GM18520 (cell line): ENCODE data around the gene CAPN5.

Experiments used
- ATAC-seq: cut with Tn5 transposase; IDR thresholded peaks from one replicate; pipeline ENCODE4 v1.9.1; 2021; ENCODE audit not compliant: unreplicated experiment

CAPN5 gene

DNA sequence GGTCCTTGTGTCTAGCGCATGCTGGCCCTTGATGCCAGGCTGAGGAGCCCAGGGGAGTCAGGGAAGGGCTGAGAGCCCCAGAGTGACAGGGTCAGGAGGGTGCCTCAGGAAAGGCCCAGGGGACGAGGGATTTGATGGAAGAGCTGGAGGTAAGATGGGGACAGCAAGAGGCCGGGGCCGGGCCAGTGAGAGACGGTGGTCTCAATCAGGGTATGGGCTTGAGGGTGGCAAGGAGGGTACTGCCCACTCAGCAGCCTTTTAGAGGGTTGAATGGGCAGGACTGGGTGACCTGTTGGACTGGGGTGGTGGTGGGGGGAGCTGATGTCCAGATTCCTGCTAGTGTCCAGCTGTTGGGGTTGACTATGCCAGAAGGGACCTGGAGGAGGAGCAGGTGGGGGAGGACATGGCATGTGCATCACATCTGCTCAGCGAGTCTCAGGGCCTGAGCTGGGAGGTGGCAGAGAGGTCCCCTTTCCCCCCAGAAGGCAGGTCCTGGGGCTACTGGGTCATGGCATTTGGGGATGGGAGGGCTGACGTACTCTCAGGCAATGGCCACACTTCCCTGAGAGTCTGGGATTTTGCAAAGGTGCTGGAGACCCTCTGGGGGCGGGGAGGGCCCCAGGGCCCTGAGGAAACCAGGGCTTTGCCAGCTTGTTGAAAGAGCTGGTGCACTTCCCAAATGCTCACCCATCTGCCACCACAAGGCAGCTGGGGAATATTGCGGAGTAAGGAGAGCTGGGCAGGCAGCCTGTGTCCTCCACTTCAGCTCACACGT, 79.7 kb downstream of the CAPN5 start:
- ATAC-seq, result no peak

DNA sequence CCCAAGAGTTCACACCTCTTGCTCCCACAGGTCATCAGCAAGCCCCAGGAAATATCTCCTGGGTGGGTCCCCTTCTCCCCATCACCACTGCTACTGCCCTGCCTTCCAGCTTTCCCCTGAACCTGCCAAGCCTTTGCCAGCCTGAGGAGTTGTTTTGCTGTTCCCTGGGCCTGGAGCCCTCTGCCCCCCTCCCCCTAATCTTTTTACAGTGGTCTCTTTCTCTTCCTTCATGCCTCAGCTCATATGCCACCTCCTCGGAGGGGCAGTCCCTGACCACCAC, 80.2 kb downstream of the CAPN5 start:
- no peak for ATAC-seq

GRCh38 chr11:77147668-77148321, 81.0 kb downstream of the CAPN5 start:
- no peak for ATAC-seq

DNA sequence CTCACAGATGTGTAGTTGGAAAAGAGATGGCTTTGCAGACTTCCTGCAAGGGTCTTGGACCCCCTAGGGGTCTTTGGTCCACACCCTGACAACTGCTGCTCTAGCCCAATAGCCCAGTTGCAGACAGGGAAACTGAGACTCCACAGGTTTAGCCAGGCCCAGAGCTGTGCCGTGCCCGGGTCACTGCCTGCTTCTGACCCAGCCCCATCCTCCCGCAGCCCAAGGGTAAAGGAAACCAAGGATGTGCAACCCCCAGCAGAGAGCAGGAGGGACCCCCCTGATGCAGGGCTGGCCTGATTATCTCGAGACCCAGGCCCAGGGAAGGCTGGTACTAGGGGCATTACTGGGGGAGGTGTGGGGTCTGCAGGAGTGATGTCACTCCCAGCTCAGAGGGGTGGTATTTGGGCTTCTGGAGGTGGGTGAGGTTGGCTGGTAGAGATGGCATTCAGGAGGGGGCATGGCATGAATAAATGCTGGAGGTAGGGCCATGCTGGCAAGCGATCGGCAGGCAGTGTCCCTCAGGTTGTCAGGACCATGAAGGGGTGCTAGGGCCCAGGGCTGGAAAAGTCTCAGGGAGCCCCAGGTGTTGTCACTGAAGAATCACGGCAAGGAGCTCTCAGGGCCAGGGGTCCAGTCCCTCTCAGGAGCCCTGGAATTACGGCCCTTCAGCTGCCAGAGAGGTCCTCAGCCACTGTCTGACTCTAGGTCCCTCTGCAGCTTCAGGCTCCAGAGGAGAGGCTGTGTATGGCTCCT, 82.4 kb downstream of the CAPN5 start:
- no peak for ATAC-seq

DNA sequence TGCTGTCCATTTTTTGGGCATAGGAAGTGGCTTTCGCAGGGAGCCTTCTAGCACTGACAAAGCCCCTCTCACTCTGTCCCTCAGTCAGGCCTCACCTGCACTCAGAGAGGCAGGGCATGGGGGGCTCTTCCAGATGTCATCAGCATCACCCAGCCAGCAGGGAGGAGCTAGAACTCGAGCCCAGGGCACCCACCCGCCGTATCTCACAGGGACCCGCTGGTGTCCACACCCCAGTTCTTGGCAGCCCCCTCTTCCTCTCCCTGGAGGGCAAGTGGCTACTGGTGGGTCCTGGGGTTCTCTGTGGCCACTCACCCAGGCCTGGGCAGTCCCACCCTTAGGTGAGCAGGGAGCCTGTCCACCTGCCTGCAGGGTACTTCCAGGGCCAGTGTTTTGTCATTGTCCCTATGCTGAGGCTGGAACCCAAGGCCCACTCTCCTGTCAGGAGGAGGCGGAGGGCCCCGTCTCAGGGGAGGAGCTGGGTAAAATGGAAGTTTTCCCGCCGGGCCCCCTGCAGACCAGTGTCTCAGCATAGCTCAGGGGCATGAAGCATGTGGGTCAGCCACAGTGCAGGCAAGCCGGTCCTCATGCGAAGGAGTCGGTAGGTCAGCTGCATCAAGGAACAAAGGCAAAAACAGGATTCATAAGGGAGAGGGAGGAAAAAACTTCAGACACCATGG, 83.1 kb downstream of the CAPN5 start:
- no peak for ATAC-seq

DNA sequence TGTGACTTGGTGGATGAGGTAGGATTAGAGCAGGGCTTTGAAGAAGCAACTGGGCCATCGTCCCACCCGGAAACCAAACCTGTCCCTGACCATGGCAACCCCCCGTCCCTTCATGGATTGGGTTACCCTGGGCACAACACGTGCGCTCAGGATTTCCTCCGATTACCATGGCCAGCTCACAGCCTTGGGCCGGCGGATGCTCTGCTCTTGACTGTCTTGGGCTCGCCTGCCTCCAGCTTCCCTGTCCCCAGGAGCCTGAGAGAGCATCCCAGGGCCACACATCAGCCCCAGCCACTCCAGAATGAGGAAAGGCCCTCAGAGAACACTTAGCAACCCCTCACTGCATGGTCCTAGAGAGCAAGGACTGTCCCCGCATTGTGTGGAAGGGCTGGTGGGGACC, 84.1 kb downstream of the CAPN5 start:
- no peak for ATAC-seq

GRCh38 chr11:77151804-77152509, 85.2 kb downstream of the CAPN5 start:
- no peak for ATAC-seq

DNA sequence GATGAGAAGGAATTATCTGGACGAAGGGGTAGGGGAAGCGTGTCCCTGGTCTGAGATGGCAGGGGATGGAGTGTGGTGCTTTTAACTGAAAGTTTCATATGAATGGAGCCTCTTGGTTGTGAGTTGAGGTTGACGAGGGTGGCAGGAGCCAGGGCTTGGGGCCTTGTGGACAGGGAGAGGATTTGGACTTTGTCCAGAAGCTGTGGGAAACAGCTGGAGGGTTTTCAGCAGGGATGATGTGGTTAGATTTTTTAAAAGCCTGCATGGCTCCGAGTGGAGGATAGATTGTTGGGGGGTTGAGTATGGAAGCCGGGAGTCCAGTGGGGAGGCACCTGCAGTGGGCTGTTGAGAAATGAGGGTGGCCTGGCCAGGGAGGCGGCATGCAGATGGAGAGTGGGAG, 86.1 kb downstream of the CAPN5 start:
- ATAC-seq, result no peak

- no peak for ATAC-seq
These were observed 86.8 kb downstream of the CAPN5 start for GRCh38 chr11:77153276-77154185.

- ATAC-seq, result no peak
These were observed 87.8 kb downstream of the CAPN5 start for GRCh38 chr11:77154381-77155081.

DNA sequence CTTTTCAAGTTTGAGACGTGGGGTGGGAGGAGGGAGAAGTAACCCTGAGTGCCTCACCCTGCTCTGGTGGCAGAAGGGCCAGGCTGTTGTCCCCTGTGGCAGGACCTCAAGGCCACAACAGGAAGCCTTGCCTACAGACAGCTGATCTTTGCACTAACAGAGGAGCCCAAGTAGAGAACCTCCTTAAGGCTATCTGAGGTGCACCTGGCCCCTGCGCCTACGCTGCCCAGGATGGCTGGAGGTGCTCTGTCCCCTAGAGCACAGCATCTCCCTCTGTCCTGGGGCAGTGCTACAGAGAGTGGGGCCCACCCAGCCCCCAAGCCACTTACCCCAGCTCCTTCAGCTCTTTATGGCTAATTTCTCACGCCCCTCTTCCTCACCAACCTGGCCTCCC, 88.3 kb downstream of the CAPN5 start:
- ATAC-seq, result no peak

DNA sequence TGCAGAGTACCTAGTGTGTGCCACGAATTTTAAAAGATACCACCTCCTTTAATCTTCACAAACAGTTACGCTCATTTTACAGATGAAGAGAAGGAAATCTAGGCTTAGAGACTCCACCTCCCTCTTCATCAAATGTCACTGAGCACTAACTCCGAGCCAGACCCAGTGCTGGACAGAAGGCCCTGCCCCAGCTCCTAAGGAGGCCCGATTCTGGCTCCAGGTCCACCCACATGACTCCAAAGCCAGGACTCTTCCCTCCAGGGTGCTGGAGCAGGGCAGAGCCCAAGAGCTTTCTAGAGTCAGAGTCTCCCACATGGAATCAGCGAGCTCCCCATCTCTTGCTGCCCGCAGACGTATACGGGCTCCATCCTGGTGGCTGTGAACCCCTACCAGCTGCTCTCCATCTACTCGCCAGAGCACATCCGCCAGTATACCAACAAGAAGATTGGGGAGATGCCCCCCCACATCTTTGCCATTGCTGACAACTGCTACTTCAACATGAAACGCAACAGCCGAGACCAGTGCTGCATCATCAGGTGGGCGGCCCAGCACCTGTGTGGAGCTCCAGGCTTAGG, 88.9 kb downstream of the CAPN5 start:
- ATAC-seq, result no peak

DNA sequence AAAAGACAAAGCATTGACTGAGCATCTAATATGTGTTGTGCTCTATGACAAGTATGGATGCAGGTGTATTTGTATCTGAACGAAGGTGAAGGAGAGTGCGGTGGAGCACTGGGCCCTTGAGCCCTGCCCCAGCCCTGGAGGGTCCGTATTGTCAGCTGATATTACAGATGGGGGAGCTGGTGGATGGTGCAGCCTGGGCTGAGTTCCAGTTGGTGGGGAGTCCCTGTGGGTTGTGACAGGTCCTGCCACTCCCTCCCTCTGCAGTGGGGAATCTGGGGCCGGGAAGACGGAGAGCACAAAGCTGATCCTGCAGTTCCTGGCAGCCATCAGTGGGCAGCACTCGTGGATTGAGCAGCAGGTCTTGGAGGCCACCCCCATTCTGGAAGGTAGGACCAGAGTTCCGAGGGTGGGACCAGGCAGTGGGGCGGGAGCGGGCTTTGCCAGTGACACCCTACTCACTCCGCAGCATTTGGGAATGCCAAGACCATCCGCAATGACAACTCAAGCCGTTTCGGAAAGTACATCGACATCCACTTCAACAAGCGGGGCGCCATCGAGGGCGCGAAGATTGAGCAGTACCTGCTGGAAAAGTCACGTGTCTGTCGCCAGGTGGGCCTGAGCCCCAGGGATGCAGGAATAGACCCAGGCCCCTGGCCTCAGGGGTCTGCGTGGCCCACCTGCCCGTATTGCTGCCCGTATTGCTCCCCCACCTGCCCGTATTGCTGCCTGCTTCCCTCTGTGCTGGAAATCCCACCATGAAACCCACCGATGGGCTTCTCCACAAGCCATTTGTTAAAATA, 89.8 kb downstream of the CAPN5 start:
- ATAC-seq, result no peak

DNA sequence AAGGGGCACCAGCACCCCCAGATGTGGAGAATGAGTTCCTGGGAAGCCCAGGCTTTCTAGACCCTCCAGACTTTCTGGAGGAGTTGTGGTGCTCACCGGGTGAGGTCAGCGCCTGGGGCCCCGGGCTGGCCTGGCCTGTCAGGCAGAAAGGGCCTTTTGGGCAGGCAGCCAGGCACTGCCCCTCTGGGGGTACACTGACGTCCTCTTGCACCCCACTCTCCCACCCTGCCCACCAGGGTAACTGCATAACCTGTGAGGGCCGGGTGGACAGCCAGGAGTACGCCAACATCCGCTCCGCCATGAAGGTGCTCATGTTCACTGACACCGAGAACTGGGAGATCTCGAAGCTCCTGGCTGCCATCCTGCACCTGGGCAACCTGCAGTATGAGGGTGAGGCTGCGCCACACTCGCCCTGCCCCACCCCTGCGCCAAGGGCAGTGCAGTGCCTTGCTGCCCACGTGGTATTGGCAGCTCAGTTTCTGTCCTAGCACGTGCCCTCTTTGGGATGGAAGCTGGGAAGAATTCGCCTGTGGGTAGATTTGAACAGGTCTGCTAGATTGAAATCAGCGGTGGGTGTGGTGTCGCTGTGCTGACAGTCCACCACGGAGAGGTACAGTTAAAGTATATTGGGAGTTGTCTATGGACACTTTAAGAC, 91.4 kb downstream of the CAPN5 start:
- no peak for ATAC-seq

GRCh38 chr11:77159219-77159936, 92.6 kb downstream of the CAPN5 start:
- no peak for ATAC-seq

- no peak for ATAC-seq
These were observed 93.2 kb downstream of the CAPN5 start for GRCh38 chr11:77159937-77160495.

DNA sequence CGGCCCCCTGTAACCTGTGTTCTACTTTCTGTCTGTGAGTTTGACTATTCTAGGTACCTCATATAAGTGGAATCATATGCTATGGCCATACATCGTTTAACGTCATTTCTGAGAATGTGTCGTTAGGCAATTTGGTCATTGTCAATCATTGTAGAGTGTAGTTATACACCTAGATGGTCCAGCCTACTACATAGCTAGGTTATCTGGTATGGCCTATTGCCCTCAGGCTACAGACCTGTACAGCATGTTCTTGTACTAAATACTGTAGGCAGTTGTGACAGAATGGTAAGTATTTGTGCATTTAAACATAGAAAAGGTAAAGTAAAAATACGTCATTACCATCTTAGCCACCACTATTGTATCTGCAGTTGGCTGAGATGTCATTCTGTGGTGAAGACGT, 96.5 kb downstream of the CAPN5 start:
- ATAC-seq, result no peak
